ENCODE data around the gene CYP46A1. TPM values are rescaled to one million over a fixed set of nuclear protein-coding genes. Genes with fewer than 3 reads are reported as not detected.

The CYP46A1 gene
- total RNA-seq, 1 experiment from 2014 or later = 0.42 TPM

DNA sequence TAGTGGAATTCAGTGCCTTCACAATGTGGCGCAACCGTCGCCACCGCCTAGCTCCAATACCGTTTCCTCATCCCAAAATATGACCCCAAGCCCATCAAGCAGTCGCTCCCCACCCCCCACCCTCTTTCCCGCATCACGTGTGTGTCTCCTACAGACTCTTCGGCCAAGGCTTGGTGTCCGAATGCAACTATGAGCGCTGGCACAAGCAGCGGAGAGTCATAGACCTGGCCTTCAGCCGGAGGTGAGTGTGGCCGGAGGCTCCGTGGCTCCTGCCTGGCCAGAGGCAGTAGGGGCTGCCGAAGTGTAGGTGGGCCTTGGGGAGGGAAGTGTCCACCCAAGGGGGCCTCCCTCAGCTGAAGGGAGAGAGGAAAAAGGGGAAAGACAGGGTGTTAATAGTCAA, 15.8 kb downstream of the CYP46A1 start:
- Histone ChIP-seq H3K4me3 (ENCODE audit: insufficient read depth, low read depth, low read length) (no peak overlapping the region), H3K36me3 (replicated peaks; ENCODE audit: control insufficient read depth, insufficient read depth, low read length) (no peaks in the 10 kb centered on the region), H3K27me3 (ENCODE audit: control insufficient read depth, insufficient read depth, low read length) (no peaks in the 10 kb centered on the region)
- DNase-seq = no peak

DNA sequence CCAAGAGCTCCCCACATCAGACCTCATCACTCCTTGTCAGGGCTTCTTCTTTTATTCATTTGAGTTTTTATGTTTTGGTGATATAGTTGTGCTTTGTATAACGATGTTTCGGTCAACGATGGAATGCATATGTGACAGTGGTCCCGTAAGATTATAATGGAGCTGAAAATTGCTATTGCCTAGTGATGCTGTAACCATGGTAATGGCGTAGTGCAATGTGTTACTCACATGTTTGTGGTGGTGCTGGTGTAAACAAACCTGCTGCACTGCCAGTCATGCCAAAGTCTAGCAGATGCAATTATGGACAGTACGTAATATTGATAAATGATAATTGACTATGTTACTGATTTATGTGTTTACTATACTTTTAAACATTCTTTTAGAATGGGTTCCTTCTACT, 16.3 kb downstream of the CYP46A1 start:
- DNase-seq = no peak
- Histone ChIP-seq H3K4me3 (ENCODE audit: insufficient read depth, low read depth, low read length) (no peak overlapping the region), H3K36me3 (replicated peaks; ENCODE audit: control insufficient read depth, insufficient read depth, low read length) (no peaks in the 10 kb centered on the region)

DNA sequence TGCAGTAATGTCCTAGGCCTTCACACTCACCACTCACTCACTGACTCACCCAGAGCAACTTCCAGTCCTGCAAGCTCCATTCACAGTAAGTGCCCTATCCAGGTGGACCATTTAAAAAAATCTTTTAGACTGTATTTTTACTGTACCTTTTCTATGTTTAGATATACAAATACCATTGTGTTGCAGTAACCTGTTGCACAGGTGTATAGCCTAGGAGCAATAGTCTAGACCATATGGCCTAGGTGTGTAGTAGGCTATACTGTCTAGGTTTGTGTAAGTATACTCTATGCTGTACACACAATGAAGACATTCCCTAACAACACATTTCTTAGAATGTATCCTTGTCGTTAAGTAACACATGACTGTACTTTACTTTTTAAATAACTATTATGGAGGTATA, 17.2 kb downstream of the CYP46A1 start:
- no peak overlapping the region for H3K4me3 ChIP-seq (ENCODE audit: insufficient read depth, low read depth, low read length)
- no peaks in the 10 kb centered on the region for H3K27me3 ChIP-seq (ENCODE audit: control insufficient read depth, insufficient read depth, low read length)
- no peak for DNase-seq
- no peaks in the 10 kb centered on the region for H3K36me3 ChIP-seq (replicated peaks; ENCODE audit: control insufficient read depth, insufficient read depth, low read length)

More for the DNA sequence above, 16.3 kb downstream of the CYP46A1 start:
- H3K27me3 ChIP-seq (ENCODE audit: control insufficient read depth, insufficient read depth, low read length) = no peaks in the 10 kb centered on the region

DNA sequence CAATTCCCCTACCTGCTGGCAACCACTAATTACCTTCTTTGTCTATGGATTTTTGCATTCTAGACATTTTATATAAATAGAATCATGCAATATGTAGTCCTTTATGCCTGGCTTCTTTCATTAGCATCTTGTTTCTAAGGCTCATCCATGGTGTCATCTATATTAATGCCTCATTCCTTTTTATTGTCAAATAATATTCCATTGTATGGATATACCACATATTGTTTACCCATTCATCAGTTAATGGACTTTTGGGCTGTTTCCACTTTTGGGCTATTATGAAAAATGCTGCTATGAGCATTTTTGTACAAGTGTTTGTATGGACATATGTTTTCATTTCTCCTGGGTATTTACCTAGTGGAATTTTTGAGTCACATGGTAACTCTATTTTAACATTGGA, 18.0 kb downstream of the CYP46A1 start:
- no peak for DNase-seq
- H3K36me3 ChIP-seq (replicated peaks; ENCODE audit: control insufficient read depth, insufficient read depth, low read length) = no peaks in the 10 kb centered on the region
- H3K4me3 ChIP-seq (ENCODE audit: insufficient read depth, low read depth, low read length) = no peak overlapping the region
- H3K27me3 ChIP-seq (ENCODE audit: control insufficient read depth, insufficient read depth, low read length) = no peaks in the 10 kb centered on the region

DNA sequence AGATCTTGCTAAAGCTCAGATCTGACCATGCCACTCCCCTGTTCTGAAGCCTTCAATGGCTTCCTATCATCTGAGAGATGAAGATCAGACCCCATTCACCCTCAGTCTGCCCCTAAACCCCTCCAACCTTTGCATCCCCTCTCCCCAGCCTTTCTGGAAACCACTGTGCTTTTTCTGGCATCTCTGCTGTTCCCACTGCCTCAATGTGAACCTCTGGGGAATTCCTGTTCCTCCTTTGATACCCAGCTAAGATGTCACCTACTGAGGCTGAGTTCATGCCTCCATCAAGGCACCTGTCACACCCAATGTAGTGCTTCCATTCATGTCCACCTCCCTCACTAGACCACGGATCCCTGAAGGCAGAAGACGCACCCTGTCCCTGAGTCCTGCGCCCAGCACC, 19.3 kb downstream of the CYP46A1 start:
- Histone ChIP-seq H3K36me3 (replicated peaks; ENCODE audit: control insufficient read depth, insufficient read depth, low read length) (no peaks in the 10 kb centered on the region), H3K4me3 (ENCODE audit: insufficient read depth, low read depth, low read length) (no peak overlapping the region), H3K27me3 (ENCODE audit: control insufficient read depth, insufficient read depth, low read length) (no peaks in the 10 kb centered on the region)
- no peak for DNase-seq

DNA sequence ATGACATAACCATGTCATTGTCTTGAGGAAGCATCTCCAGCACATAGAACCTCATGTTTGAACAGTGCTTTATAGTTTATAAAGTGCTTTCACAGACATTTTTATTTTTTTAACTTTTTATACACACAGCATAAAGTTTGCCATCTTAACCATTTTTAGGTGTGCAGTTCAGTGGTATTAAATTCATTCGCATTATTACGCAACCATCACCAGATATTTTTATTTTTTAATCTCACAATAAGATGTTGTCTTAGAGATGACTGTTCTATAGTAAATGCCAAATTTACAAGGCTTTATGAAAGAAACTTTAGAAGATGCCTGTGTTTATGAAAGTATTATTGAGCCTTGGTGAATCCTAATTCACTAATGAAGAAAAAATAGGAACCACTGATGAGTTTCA, 19.9 kb downstream of the CYP46A1 start:
- no peak for DNase-seq
- Histone ChIP-seq H3K36me3 (replicated peaks; ENCODE audit: control insufficient read depth, insufficient read depth, low read length) (no peaks in the 10 kb centered on the region), H3K4me3 (ENCODE audit: insufficient read depth, low read depth, low read length) (no peak overlapping the region), H3K27me3 (ENCODE audit: control insufficient read depth, insufficient read depth, low read length) (no peaks in the 10 kb centered on the region)

DNA sequence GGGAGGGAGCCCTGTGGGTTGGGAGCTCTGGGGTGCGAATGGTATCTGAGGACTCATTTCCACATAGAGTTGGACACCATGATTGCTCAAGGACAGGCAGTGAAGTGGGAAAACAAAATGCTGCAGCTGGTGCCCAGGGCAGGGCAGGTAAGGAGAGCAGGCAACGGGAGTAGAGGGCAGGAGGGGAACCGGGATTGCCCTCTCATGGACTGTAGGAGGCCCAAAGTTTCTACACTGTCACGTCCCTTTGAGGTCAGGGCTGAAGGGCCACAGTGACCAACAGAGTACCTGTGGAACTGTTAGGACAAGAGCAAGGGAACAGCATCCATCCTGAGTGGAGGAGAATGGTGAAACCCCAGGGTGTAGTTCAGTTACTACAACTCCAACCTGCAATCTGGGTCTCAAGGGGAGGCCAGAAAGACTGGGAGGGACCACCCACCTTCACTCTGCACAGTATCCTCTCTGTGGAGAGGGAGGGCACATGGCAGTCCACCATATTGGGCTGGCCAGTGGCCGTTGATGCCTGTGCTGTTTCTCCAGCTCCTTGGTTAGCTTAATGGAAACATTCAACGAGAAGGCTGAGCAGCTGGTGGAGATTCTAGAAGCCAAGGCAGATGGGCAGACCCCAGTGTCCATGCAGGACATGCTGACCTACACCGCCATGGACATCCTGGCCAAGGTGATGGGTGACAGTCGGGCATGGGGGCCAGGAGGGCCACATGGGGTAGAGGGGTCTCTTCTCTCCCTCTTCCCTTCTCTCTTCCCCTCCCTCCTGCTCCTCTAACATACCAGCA, 22.2 kb downstream of the CYP46A1 start:
- Histone ChIP-seq H3K36me3 (replicated peaks; ENCODE audit: control insufficient read depth, insufficient read depth, low read length) (no peaks in the 10 kb centered on the region), H3K4me3 (ENCODE audit: insufficient read depth, low read depth, low read length) (no peak overlapping the region), H3K27me3 (ENCODE audit: control insufficient read depth, insufficient read depth, low read length) (no peaks in the 10 kb centered on the region)
- DNase-seq = no peak

DNA sequence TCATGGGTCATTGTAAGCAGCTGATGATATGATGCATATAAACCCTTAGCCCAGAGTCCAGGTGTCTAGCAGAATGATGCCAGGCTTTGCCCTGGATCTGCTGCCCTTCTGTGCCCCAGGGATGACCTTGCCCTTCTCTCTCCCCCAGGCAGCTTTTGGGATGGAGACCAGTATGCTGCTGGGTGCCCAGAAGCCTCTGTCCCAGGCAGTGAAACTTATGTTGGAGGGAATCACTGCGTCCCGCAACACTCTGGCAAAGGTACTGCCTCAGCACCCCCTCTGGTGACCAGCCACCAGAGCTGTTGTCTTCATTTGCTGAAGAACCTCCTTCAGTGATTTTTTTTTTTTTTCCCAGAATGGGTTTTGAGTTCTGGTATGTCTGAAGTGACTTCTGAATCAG, 23.3 kb downstream of the CYP46A1 start:
- Histone ChIP-seq H3K4me3 (ENCODE audit: insufficient read depth, low read depth, low read length) (no peak overlapping the region), H3K27me3 (ENCODE audit: control insufficient read depth, insufficient read depth, low read length) (no peaks in the 10 kb centered on the region), H3K36me3 (replicated peaks; ENCODE audit: control insufficient read depth, insufficient read depth, low read length) (no peaks in the 10 kb centered on the region)
- DNase-seq = peak; percentile 22

DNA sequence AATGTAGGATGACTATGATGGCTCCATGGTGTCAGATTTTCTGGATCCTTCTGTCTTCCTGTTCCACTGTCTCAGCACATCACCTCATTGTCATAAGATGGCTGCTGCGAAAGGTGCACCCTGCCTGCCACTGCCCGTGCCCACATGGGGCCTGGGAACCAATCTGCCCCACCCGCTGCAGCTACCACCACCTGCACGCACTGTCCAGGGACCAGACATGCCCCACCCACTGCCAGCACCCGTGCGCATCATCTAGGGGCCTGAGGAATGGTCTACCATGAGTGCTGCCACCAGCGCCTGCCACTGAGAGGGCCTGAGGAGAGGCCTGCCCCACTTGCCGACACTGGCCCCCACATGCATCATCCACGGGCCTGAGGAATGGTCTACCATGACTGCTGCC, 23.8 kb downstream of the CYP46A1 start:
- DNase-seq = peak; percentile 19
- H3K27me3 ChIP-seq (ENCODE audit: control insufficient read depth, insufficient read depth, low read length) = no peaks in the 10 kb centered on the region

DNA sequence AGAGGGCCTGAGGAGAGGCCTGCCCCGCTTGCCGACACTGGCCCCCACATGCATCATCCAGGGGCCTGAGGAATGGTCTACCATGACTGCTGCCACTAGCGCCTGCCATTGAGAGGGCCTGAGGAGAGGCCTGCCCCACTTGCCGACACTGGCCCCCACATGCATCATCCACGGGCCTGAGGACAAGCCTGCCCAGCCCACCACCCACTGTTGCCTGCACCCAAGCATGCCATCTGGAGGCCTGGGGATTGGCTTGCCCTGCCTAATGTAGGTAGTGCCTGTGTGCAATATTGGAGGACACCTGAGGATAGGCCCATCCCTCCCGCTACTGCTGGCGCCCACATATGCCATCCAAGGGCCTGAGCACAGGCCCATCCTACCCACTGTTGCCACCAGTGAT, 24.4 kb downstream of the CYP46A1 start:
- H3K4me3 ChIP-seq (ENCODE audit: insufficient read depth, low read depth, low read length) = no peak overlapping the region
- no peaks in the 10 kb centered on the region for H3K36me3 ChIP-seq (replicated peaks; ENCODE audit: control insufficient read depth, insufficient read depth, low read length)
- no peaks in the 10 kb centered on the region for H3K27me3 ChIP-seq (ENCODE audit: control insufficient read depth, insufficient read depth, low read length)
- DNase-seq = no peak

More for the DNA sequence above, 23.8 kb downstream of the CYP46A1 start:
- Histone ChIP-seq H3K4me3 (ENCODE audit: insufficient read depth, low read depth, low read length) (no peak overlapping the region), H3K36me3 (replicated peaks; ENCODE audit: control insufficient read depth, insufficient read depth, low read length) (no peaks in the 10 kb centered on the region)

DNA sequence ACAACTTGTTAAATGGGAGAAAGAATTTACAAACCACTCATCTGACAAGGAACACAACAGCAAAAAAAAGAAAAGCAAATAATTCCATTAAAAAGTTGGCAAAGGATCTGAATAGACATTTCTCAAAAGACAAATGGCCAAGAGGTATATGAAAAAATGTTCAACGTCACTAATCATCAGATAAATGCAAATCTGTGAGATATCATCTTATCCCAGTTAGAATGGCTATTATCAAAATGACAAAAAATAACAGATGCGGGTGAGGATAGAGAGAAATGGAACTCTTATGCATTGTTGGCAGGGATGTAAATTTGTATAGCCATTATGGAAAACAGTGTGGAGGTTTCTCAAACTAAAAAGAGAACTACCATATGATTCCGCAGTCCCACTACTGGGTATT, 29.9 kb downstream of the CYP46A1 start:
- no peaks in the 10 kb centered on the region for H3K27me3 ChIP-seq (ENCODE audit: control insufficient read depth, insufficient read depth, low read length)
- H3K4me3 ChIP-seq (ENCODE audit: insufficient read depth, low read depth, low read length) = no peak overlapping the region
- DNase-seq = no peak
- H3K36me3 ChIP-seq (replicated peaks; ENCODE audit: control insufficient read depth, insufficient read depth, low read length) = no peaks in the 10 kb centered on the region

DNA sequence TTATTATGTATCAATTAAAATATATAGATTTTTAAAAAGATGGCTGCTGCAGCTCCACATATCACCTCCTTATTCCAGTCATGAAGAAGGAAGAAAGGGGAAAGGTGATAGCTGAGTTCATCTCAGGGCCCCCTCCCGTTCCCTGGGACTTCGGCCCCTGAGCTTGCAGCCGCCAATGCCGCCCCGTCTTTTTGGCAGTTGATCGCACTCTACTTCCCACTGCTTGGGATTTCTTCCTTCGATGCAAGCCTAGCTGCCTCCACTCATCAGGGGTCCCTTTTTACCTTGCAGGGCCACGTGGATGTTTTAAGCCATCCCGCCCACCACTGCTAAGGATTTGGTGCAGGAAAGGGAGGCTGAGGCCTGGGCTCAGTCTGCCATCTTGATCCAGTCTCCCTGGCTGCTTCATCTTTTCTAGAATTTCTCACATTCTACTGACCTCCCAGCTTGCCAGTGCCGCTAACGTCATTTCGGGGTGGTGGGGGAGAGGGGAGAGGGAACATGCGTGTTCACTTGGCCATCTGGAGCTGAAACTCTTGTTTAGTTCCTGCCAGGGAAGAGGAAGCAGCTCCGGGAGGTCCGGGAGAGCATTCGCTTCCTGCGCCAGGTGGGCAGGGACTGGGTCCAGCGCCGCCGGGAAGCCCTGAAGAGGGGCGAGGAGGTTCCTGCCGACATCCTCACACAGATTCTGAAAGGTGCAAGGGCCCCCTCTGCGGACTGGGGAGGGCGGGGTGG, 31.3 kb downstream of the CYP46A1 start:
- H3K4me3 ChIP-seq (ENCODE audit: insufficient read depth, low read depth, low read length) = no peak overlapping the region
- no peaks in the 10 kb centered on the region for H3K36me3 ChIP-seq (replicated peaks; ENCODE audit: control insufficient read depth, insufficient read depth, low read length)
- peak; percentile 36 for DNase-seq
- no peaks in the 10 kb centered on the region for H3K27me3 ChIP-seq (ENCODE audit: control insufficient read depth, insufficient read depth, low read length)

DNA sequence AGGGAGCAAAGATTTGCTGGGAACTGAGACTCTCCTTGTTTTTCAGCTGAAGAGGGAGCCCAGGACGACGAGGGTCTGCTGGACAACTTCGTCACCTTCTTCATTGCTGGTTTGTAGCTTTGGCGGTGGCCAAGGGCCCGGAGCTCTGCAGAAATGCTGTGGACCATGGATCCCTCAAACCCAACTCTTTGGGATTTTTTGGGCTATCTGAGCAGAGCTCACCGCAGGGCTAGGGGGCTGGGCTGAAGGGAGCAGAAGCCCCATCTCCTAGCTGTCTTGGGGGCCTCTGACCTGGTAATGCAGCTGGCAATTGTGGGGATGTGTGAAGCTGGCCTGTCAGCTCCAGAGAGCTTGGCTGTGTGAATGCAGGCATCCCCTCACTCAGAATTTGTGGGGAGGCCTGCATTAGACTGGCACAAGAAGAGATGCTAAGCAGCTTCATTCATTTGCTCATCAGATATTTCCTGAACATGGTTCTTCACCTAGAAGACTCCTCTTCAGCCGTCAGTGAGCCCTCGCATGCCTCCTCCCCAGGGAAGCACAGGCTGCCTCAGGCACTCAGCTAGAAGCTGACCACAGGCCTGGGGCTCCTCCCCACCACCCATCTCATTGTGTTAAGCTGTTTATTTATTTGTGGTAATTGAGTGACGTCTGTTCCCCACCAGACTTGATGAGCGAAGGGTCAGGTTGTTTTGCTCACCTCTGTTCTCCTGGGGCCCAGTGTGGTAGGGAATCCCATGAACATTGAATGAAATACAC, 32.2 kb downstream of the CYP46A1 start:
- Histone ChIP-seq H3K36me3 (replicated peaks; ENCODE audit: control insufficient read depth, insufficient read depth, low read length) (no peaks in the 10 kb centered on the region), H3K27me3 (ENCODE audit: control insufficient read depth, insufficient read depth, low read length) (no peaks in the 10 kb centered on the region), H3K4me3 (ENCODE audit: insufficient read depth, low read depth, low read length) (no peak overlapping the region)
- DNase-seq = peak; percentile 23

DNA sequence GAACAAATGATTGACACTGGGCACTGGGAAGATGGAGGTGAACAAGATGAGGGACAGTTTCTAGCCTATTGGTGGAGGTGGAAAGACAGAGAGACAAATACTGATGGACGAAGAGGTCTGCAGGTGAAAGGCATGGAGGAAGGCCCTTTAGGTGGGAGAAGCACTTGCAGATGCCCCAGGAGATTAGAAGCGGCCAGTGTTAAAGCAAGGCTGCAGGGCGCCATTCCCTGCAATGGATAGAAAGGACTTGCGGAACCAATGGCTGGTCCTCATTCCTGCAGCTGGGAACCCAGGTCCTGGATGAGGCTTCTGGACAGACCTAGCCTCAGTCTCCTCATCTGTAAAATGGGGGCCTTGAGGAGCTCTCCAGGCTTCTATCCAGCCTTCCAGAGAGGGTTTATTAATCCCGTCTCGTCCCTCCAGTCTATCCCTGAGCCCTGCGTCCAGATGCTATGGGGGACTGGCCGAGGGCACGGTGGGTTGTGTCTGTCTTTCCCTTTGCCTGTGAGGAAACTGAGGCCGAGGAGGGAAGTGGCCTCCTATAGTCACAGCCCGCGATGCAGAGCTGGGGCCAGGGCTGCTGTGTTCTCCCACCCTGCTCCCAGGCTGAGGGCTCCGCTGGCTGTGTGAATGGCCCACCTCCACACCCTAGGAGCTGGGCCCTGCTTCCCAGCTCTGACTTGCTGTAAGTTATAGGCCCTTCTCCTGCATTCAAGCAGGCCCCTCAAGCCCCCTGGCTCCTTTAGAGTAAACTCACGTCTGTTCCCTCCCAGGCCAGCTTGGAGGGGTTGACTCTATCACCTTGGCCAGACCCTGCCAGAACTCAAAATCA, 33.0 kb downstream of the CYP46A1 start:
- Histone ChIP-seq H3K36me3 (replicated peaks; ENCODE audit: control insufficient read depth, insufficient read depth, low read length) (no peaks in the 10 kb centered on the region), H3K4me3 (ENCODE audit: insufficient read depth, low read depth, low read length) (no peak overlapping the region), H3K27me3 (ENCODE audit: control insufficient read depth, insufficient read depth, low read length) (no peaks in the 10 kb centered on the region)
- peak; percentile 19 for DNase-seq
